Activated naive CD8-positive, alpha-beta T cell (primary cell): Measurements from ENCODE around the gene SMG1.
"Not testable (repeated sequence)": the region's sequence is repeated elsewhere in the genome, so short reads cannot be mapped to it uniquely, and the experiment has no call there.

ENCODE experiments used
- H3K27ac Mint-ChIP-seq: one replicate; pipeline ENCODE4 v1.8.0; 2021; ENCODE audit warnings: mixed read lengths
- H3K27me3 Mint-ChIP-seq: one replicate; pipeline ENCODE4 v1.8.0; 2021; ENCODE audit warnings: mixed read lengths
- H3K36me3 Mint-ChIP-seq: one replicate; pipeline ENCODE4 v1.8.0; 2021; ENCODE audit warnings: mixed read lengths
- H3K4me1 Mint-ChIP-seq: one replicate; pipeline ENCODE4 v1.8.0; 2021; ENCODE audit warnings: low read depth, mixed read lengths
- H3K4me3 Mint-ChIP-seq: one replicate; pipeline ENCODE4 v1.8.0; 2021; ENCODE audit warnings: mild to moderate bottlenecking, mixed read lengths
- H3K9me3 Mint-ChIP-seq: one replicate; pipeline ENCODE4 v1.8.0; 2021; ENCODE audit warnings: low read depth, mixed read lengths

SMG1 gene

DNA sequence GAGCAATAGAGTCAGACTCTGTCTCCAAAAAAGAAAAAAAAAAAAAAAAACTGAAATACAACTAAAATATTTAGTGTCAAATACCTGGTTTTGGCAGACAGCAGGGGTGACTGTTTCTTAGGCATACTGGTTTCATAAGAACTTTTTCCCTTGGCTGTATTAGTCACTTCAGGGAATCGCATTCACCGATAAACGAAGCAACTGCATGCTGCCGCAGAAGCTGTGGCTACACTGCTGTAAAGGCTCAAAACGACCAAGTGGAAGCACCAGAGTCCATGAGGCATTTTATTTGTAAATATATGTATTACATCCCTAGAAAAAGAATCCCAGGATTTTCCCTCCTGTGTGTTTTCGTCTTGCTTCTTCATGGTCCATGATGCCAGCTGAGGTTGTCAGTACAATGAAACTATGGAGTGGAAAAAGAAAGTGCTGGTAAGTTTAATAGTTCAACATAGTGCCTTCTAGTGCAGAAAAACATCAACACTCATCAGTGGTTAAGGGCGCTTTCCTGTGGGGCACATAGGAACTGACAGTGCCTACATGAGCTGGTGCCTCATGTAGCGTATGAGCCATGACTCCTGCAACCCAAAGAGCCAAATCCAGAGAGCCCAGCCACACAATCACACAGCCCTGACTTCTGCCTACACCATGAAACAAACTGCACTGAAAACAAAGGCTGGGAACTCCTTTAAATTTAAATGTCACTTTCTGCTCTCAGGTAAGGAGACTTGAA is 143.3 kb downstream of the SMG1 start:
- H3K27me3 Mint-ChIP-seq: no peaks in the 10 kb centered on the region
- H3K4me1 Mint-ChIP-seq: peaks cover 43% of the 10 kb centered on the region
- peak overlapping the region; percentile 62 for H3K27ac Mint-ChIP-seq
- H3K36me3 Mint-ChIP-seq: peaks cover 25% of the 10 kb centered on the region
- peak overlapping the region; percentile 20 for H3K4me3 Mint-ChIP-seq
- H3K9me3 Mint-ChIP-seq: no peaks in the 10 kb centered on the region

DNA sequence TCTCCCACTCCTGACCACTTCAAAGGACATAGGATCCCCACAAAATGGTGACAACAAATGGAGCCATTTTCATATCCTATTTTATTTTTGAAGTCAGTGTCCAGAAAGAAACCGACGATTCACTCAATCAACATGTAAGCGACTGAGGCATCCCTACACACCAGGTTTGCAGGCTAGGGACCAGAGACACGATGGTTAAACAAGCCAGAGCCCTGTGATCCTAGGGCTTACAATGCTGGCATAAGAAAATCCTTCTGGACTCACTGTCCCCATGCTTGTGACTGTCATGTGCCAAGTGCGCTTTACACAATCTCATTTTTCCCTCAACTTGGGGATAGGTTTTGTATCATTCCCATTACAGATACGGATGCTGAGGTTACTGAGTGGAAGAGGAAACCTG is 145.0 kb downstream of the SMG1 start:
- not testable (repeated sequence) for H3K27ac Mint-ChIP-seq, H3K9me3 Mint-ChIP-seq, H3K27me3 Mint-ChIP-seq, H3K4me3 Mint-ChIP-seq
- H3K4me1 Mint-ChIP-seq: peaks cover 28% of the 10 kb centered on the region
- H3K36me3 Mint-ChIP-seq: peaks cover 16% of the 10 kb centered on the region

DNA sequence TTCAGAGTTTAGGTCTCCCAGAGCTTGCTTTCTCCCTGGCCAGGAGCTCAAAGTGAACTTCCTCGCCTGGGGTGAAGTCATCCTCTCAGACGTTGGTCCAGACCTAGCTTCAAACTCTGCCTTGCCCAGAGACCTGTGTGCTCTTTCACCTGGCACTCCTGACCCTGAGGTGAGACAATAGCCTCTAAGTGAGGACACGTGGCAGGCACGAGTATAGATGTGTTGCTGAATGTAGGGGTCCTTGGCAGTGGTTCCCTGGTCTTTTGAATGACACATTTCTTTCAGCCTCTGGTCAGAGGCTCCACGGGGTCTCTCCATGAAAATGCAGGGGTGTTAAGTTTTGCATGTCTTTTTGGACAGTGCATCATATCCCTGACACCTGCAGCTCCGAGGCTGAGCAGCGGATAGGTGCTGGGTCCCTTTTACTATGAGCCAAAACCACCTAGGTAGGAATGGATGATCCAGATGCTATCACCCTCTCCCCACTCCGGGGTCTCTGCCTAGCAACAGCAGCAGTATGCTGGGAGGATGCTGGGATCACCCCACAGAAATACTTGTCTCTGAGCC is 145.7 kb downstream of the SMG1 start:
- peaks cover 21% of the 10 kb centered on the region for H3K4me1 Mint-ChIP-seq
- H3K9me3 Mint-ChIP-seq, H3K27ac Mint-ChIP-seq: not testable (repeated sequence)

DNA sequence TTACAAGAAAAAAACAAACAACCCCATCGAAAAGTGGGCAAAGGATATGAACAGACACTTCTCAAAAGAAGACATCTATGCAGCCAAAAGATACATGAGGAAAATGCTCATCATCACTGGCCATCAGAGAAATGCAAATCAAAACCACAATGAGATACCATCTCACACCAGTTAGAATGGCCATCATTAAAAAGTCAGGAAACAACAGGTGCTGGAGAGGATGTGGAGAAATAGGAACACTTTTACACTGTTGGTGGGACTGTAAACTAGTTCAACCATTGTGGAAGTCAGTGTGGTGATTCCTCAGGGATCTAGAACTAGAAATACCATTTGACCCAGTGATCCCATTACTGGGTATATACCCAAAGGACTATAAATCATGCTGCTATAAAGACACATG is 148.5 kb downstream of the SMG1 start:
- H3K9me3 Mint-ChIP-seq, H3K4me3 Mint-ChIP-seq, H3K36me3 Mint-ChIP-seq, H3K27me3 Mint-ChIP-seq, H3K4me1 Mint-ChIP-seq, H3K27ac Mint-ChIP-seq: not testable (repeated sequence)

More for the DNA sequence above, 145.7 kb downstream of the SMG1 start:
- H3K27me3 Mint-ChIP-seq, H3K4me3 Mint-ChIP-seq: not testable (repeated sequence)
- H3K36me3 Mint-ChIP-seq: peaks cover 13% of the 10 kb centered on the region

DNA sequence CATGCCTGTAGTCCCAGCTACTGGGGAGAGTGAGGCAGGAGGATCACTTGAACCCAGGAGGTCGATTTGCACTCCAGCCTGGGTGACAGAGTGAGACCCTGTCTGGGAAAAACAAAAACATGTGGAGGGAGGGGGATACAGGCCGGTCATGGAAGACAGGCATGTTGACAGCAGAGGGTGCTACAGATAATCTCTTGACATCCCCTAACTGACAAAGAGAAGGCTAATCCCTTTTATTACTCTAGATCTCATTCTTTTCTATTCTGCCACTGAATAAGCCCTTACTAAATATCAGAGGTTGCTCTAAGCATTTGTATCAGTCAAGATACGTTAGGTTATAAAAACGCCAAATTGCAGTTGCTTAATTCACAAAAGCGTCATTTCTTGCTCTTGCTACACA is 149.9 kb downstream of the SMG1 start:
- H3K27ac Mint-ChIP-seq, H3K36me3 Mint-ChIP-seq, H3K27me3 Mint-ChIP-seq, H3K4me1 Mint-ChIP-seq, H3K4me3 Mint-ChIP-seq, H3K9me3 Mint-ChIP-seq: not testable (repeated sequence)

DNA sequence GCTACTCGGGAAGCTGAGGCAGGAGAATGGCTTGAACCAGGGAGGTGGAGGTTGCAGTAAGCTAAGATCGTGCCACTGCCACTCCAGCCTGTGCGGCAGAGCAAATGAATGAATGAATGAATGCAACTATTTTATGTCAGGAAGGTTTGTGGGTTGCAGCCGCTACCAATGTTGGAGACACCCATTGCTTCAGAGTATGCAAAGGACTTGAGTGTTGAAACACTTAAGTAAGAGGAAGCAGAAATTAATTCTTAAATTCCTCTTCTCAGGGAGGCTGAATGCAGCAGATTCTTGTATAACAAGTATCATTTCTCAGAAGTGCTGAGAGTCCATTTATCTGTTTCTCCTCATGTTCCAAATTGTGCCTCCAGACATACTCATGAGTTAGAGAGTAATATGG is 151.6 kb downstream of the SMG1 start:
- not testable (repeated sequence) for H3K36me3 Mint-ChIP-seq, H3K4me3 Mint-ChIP-seq, H3K4me1 Mint-ChIP-seq, H3K27ac Mint-ChIP-seq, H3K9me3 Mint-ChIP-seq, H3K27me3 Mint-ChIP-seq

DNA sequence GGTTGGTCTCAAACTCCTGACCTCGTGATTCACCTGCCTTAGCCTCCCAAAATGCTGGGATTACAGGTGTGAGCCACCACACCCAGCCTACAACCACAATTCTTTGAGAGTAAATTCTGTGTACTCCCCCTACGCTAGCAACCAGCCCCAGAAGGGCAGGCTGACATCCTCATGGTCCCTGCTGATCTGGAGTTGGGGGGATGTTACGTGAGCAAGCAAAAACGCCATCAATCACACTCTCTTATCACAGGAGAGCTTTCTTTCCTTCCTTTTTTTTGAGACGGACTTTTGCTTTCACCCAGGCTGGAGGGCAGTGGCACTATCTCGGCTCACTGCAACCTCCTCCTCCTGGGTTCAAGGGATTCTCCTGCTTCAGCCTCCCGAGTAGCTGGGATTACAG is 154.0 kb downstream of the SMG1 start:
- H3K27ac Mint-ChIP-seq, H3K4me1 Mint-ChIP-seq, H3K36me3 Mint-ChIP-seq, H3K4me3 Mint-ChIP-seq, H3K9me3 Mint-ChIP-seq, H3K27me3 Mint-ChIP-seq: not testable (repeated sequence)

DNA sequence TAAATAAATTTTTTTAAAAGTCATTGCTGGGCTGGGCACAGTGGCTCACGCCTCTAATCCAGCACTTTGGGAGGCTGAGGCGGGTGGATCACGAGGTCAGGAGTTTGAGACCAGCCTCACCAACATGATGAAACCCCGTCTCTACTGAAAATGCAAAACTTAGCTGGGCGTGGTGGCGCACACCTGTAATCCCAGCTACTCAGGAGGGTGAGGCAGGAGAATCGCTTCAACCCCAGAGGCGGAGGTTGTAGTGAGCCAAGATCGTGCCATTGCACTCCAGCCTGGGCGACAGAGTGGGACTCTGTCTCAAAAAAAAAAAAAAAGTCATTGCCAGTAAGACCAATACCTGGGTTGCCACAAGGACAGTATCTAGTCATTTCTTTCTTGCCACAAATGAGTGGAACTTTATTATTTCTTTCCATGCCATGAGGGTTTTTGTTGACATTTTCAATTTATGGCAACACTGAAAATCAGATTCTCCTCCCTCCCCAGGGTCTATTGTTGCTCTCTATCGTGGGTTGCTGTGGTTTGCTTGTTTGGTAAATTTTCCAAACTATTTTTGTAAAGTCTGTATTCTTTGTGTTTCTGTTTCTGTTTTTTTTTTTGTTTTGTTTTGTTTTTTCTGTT is 155.8 kb downstream of the SMG1 start:
- not testable (repeated sequence) for H3K4me3 Mint-ChIP-seq, H3K27me3 Mint-ChIP-seq, H3K4me1 Mint-ChIP-seq, H3K36me3 Mint-ChIP-seq, H3K27ac Mint-ChIP-seq, H3K9me3 Mint-ChIP-seq

DNA sequence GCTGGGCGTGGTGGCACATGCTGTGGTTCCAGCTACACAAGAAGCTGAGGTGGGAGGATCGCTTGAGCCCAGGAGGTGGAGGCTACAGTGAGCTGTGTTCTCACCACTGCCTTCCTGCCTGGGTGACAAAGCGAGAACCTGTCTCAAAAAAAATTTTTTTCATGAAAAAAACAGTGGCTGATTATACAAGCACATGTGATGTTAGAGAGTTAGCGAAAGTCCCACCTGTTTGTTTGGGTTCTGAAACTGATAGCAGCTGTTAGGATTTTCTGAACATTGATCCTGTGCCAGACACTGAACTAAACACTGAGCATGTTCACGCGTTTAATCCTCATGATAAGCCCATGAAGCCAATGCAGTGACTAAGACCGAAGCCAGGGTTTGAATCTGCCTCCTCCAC is 159.0 kb downstream of the SMG1 start:
- not testable (repeated sequence) for H3K36me3 Mint-ChIP-seq, H3K9me3 Mint-ChIP-seq, H3K4me1 Mint-ChIP-seq, H3K4me3 Mint-ChIP-seq, H3K27me3 Mint-ChIP-seq, H3K27ac Mint-ChIP-seq

DNA sequence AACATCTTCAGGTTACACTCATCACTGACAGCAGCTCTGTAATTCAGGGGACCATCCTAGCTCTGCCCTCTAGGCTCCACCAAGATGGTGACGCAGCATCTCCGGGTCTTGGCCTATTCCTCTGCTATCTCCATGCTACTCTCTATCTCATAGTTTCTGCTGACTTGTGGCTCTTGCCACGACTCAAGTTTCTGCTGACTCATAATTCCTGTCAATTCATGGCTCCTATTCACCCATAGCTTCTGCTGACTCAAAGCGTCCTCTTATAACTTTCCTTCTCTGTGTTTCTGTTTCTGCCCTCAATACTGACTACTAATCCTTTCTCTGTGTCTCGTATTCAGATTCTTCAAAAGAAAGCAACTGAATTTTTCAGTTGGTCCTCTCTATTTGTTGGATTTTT is 163.5 kb downstream of the SMG1 start:
- H3K36me3 Mint-ChIP-seq, H3K27ac Mint-ChIP-seq, H3K4me3 Mint-ChIP-seq, H3K27me3 Mint-ChIP-seq, H3K9me3 Mint-ChIP-seq, H3K4me1 Mint-ChIP-seq: not testable (repeated sequence)

DNA sequence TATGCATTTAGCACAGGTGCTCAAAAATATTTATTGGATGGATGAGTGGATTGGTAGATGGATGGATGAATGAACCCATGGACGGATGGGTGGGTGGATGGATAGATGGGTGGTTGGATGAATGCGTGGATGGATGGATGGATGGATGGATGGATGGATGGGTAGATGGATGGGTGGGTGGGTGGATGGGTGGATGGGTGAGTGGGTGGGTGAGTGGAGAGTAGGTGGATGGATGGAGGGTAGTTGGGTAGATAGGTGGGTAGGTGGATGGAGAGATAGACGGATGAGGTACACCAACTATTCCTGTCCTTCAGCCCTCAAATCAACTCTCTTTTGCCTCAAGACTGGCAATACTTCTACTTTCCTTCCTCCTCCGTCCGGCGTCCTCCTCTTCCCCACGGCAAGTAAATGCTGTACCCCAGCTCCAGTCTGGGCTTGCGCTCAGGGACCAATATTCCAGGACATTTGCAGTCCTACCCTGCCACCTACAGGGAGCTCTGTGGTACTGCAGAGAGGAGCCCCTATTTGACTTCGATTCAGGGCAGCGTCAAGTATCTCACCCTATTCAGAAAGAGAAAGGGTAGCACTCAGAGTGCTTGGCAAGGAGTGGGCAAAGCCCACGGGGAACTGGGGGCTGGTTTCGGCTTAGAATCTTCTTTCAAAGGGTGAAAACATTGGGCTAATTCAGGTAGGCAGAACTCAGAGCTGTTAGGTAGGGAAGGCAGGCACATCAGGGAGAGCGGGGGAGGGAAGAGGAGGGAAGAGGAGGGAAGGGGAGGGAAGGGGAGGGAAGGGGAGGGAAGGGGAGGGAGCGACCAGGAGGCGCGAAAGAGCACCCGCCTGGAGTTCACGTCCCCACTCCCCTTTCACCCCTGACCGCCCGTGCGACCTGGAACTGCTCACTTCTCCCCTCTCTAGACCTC is 166.3 kb downstream of the SMG1 start:
- H3K36me3 Mint-ChIP-seq, H3K27me3 Mint-ChIP-seq, H3K9me3 Mint-ChIP-seq, H3K27ac Mint-ChIP-seq, H3K4me3 Mint-ChIP-seq: not testable (repeated sequence)
- peaks cover 21% of the 10 kb centered on the region for H3K4me1 Mint-ChIP-seq

DNA sequence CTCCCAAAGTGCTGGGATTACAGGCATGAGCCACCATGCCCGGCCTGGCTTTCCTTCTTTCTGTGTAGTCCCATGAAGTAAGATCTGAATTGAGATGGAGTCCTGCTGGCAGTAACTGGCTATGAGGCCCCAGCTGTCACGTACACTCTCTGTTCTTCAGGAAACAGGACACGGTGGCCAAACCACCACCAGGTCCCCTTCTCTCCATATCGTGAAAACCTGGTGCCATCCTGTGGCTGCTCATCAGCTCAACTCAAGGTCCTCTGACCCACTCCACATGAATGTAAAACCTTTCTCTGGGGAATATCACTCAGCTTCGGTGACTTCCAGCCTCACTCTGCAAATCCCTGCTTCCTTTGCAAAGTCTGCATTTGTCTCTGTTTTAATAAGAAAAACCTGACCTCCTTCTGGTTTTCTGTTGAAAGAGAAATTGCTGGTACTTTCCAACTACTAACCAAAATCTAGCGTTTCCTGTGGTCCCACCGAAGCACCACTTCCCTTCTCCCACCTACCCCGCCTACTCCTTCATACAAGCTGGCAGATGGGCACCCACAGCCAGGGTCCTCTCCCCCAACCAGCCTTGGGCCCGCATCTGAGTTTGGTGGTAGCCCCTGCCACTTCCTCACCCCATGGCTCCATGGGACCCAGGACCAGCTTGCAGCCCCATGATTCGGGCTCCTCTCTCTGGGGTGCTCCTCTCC is 168.1 kb downstream of the SMG1 start:
- H3K27me3 Mint-ChIP-seq, H3K27ac Mint-ChIP-seq, H3K4me3 Mint-ChIP-seq, H3K36me3 Mint-ChIP-seq, H3K9me3 Mint-ChIP-seq: not testable (repeated sequence)
- H3K4me1 Mint-ChIP-seq: peaks cover 21% of the 10 kb centered on the region

DNA sequence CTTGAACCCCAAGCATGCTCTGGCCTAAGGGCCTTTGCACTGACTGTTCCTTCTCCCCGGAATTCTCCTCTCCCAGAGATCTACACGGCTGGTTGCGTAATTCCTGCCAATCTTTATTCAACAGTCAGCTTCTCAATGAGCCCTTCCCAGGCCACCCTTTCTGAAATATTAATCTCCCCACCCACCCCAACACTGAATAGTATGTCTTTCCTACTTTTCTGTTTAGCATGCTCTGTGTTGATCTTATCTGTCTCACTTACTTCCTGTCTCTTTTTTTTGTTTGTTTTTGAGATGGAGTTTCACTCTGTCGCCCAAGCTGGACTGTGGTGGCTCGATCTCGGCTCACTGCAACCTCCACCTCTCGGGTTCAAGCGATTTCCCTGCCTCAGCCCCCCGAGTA is 169.6 kb downstream of the SMG1 start:
- H3K9me3 Mint-ChIP-seq, H3K36me3 Mint-ChIP-seq, H3K27ac Mint-ChIP-seq, H3K4me3 Mint-ChIP-seq, H3K27me3 Mint-ChIP-seq: not testable (repeated sequence)
- peaks cover 21% of the 10 kb centered on the region for H3K4me1 Mint-ChIP-seq
